ENCODE measurements around the gene ADAMTSL5. TPM values are rescaled to one million over a fixed set of nuclear protein-coding genes. Genes with fewer than 3 reads are reported as not detected.

ADAMTSL5 gene
- total RNA-seq, 3 donors from 2014 or later = 2.7 to 3.5 (median 3.3) TPM

- intact Hi-C loops (cut with DNase I, micrococcal nuclease) = no loop called here
- H3K4me3 ChIP-seq = peak overlapping the region; percentile 11
- TF ChIP-seq CTCF (IDR thresholded peaks at IDR 0.05) = peak; percentile 53
- DNase-seq (peak; percentile 56 to 78 (median 69)), ATAC-seq (peak; percentile 76)
- no peaks in the 10 kb centered on the region for H3K9me3 ChIP-seq
- H3K36me3 ChIP-seq (ENCODE audit: low read depth) = no peaks in the 10 kb centered on the region
- no peaks in the 10 kb centered on the region for H3K4me1 ChIP-seq (ENCODE audit: low read depth)
These were observed 878 bp upstream of the ADAMTSL5 start for GRCh38 chr19:1513499-1514294.

GRCh38 chr19:1511318-1512317 lies 1.2 kb downstream of the ADAMTSL5 start:
- Histone ChIP-seq H3K36me3 (ENCODE audit: low read depth) (no peaks in the 10 kb centered on the region), H3K9me3 (no peaks in the 10 kb centered on the region), H3K4me1 (ENCODE audit: low read depth) (peaks cover 4% of the 10 kb centered on the region), H3K4me3 (no peak overlapping the region)
- no peak for ATAC-seq
- intact Hi-C loops (cut with DNase I, micrococcal nuclease) = no loop called here
- no peak for DNase-seq
- TF ChIP-seq CTCF (IDR thresholded peaks at IDR 0.05) = no peak

GRCh38 chr19:1510807-1511206 lies 2.0 kb downstream of the ADAMTSL5 start:
- intact Hi-C loops (cut with DNase I, micrococcal nuclease) = no loop called here
- H3K9me3 ChIP-seq = no peaks in the 10 kb centered on the region
- ATAC-seq (no peak), DNase-seq (no peak)
- H3K4me3 ChIP-seq = no peak overlapping the region
- peaks cover 4% of the 10 kb centered on the region for H3K4me1 ChIP-seq (ENCODE audit: low read depth)
- H3K36me3 ChIP-seq (ENCODE audit: low read depth) = no peaks in the 10 kb centered on the region
- TF ChIP-seq CTCF (IDR thresholded peaks at IDR 0.05) = no peak

GRCh38 chr19:1510442-1510806 lies 2.4 kb downstream of the ADAMTSL5 start:
- Histone ChIP-seq H3K9me3 (no peaks in the 10 kb centered on the region), H3K4me1 (ENCODE audit: low read depth) (peaks cover 4% of the 10 kb centered on the region), H3K4me3 (no peak overlapping the region), H3K36me3 (ENCODE audit: low read depth) (no peaks in the 10 kb centered on the region)
- no peak for ATAC-seq
- intact Hi-C loops (cut with DNase I, micrococcal nuclease) = no loop called here
- DNase-seq = no peak
- TF ChIP-seq CTCF (IDR thresholded peaks at IDR 0.05) = no peak

- no peak overlapping the region for H3K4me3 ChIP-seq
- no peaks in the 10 kb centered on the region for H3K36me3 ChIP-seq (ENCODE audit: low read depth)
- H3K4me1 ChIP-seq (ENCODE audit: low read depth) = peaks cover 4% of the 10 kb centered on the region
- ATAC-seq = no peak
- no peak for DNase-seq
- H3K9me3 ChIP-seq = no peaks in the 10 kb centered on the region
- intact Hi-C loops (cut with DNase I, micrococcal nuclease) = no loop called here
- no peak for TF ChIP-seq CTCF (IDR thresholded peaks at IDR 0.05)
These were observed 3.0 kb downstream of the ADAMTSL5 start for GRCh38 chr19:1509602-1510441.

All from mucosa of descending colon (tissue), 3 donors.